Measurements from ENCODE around the gene OPN4. TPM values are rescaled to one million over a fixed set of nuclear protein-coding genes. Genes with fewer than 3 reads are reported as not detected.
"Not testable (repeated sequence)": the region's sequence is repeated elsewhere in the genome, so short reads cannot be mapped to it uniquely, and the experiment has no call there.

Gene OPN4
- total and polyA plus RNA-seq, 3 donors from 2014 or later = 0.19 TPM; not detected in 2

- Histone ChIP-seq H3K27me3 (no peaks in the 10 kb centered on the region), H3K4me1 (no peaks in the 10 kb centered on the region), H3K4me3 (no peak overlapping the region), H3K9me3 (no peaks in the 10 kb centered on the region), H3K27ac (no peak overlapping the region), H3K36me3 (ENCODE audit: low read depth, missing control alignments) (no peaks in the 10 kb centered on the region)
- intact Hi-C loops (cut with DNase I; ENCODE audit: low total_unique reads) = no loop called here
- TF ChIP-seq POLR2A (IDR thresholded peaks at IDR 0.05) (no peak), CTCF (IDR thresholded peaks at IDR 0.05) (no peak)
- WGBS, 2 donors = 83 to 89% methylated on average over 5 of the region's 5 CpGs
- DNase-seq = peak; percentile 13
Observed at GRCh38 chr10:86642499-86642898, 11.8 kb upstream of the OPN4 start.

DNA sequence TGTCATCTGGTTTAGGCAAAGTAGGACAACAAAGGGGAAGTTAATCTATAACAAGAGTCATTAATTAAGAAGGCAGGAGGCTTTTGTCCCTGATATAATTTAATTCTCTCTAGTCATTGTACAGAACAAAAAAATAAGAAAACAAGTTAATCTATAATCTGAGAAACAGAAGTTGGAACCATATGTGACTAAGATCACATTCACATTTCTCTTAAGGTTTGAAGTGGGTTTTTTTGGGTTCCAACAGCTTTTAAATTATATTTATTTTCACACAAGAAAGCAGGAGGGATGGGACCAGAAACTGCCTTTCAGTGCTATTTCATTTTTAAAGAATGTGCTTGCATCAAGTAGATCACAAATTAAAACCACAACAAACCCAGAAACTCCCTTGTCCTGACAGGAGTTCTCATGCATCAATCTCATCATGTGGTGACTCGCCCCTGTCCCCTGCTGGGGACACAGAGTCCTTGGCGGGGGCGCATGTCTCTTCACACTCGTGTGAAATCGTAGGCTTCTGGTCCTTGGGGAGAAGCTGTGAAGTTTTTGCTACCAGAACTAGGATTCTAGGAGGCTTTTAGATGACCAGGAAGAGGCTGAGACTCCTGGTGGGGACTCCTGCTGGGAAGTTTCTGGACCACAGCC, 10.1 kb upstream of the OPN4 start:
- H3K4me1 ChIP-seq = peaks cover 7% of the 10 kb centered on the region
- H3K9me3 ChIP-seq = no peaks in the 10 kb centered on the region
- intact Hi-C loops (cut with DNase I; ENCODE audit: low total_unique reads) = no loop called here
- peak; percentile 3 for DNase-seq
- no peaks in the 10 kb centered on the region for H3K27me3 ChIP-seq
- no peak overlapping the region for H3K27ac ChIP-seq
- no peak overlapping the region for H3K4me3 ChIP-seq
- no peaks in the 10 kb centered on the region for H3K36me3 ChIP-seq (ENCODE audit: low read depth, missing control alignments)
- 73 to 95% methylated on average over 5 of the region's 5 CpGs for WGBS, 2 donors
- TF ChIP-seq POLR2A (IDR thresholded peaks at IDR 0.05) (no peak), CTCF (IDR thresholded peaks at IDR 0.05) (no peak)

DNA sequence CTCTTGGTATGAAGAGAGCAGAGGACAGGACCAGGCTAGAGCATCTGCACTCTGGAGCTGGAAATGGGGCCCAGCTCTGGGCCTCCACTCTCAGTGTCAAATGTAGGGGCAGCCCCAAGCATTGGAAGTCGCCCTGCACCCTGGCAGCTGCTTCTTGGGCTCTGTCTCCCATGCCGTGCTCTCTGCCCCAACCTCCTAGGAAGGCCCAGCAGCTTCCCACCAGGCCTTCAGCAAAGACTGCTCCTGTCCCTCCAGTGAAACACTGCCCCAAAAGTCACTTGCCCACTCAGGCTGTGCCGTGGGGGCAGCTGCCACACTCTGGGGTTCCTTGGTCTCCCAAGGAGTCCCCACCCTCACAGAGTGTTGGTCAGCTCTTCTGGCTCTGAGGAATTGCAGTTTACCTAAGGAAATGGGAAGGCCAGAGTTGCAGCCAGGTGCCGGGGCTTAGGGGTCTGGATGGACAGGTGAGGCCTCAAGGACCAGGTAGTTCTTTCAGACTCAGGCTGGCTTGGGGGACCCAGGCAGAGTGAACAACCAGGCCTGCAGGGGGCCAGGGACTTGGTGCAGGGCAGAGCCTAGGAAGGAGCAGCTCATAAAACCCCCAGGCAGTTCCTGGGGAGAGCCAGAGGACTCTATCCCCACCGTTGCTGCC, 9.4 kb upstream of the OPN4 start:
- 69 to 98% methylated on average over 2 to 5 of the region's 5 CpGs for WGBS, 2 donors
- no peak for TF ChIP-seq CTCF (IDR thresholded peaks at IDR 0.05)
- intact Hi-C loops (cut with DNase I; ENCODE audit: low total_unique reads) = no loop called here
- no peaks in the 10 kb centered on the region for H3K9me3 ChIP-seq
- DNase-seq = peak; percentile 4
- no peaks in the 10 kb centered on the region for H3K36me3 ChIP-seq (ENCODE audit: low read depth, missing control alignments)
- no peaks in the 10 kb centered on the region for H3K27me3 ChIP-seq
- no peak overlapping the region for H3K4me3 ChIP-seq
- H3K27ac ChIP-seq = no peak overlapping the region
- H3K4me1 ChIP-seq = peaks cover 12% of the 10 kb centered on the region

DNA sequence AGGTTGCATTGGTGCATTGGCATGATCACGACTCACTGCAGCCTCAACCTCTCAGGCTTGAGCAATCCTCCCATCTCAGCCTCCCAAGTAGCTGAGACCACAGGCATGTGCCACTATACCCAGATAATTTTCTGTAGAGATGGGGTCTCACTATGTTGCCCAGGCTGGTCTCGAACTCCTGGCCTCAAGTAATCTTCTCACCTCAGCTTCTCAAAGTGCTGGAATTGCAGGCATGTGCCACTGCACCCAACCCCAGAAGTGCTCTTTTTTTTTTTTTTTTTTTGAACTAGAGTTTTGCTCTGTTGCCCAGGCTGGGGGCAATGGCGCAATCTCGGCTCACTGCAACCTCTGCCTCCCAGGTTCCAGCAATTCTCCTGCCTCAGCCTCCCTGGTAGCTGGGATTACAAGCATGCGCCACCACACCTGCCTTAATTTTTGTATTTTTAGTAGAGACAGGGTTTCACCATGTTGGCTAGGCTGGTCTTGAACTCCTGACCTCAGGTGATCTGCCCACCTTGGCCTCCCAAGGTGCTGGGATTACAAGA, 8.7 kb upstream of the OPN4 start:
- H3K27me3 ChIP-seq; H3K27ac ChIP-seq; H3K9me3 ChIP-seq; intact Hi-C loops (cut with DNase I; ENCODE audit: low total_unique reads); DNase-seq; H3K36me3 ChIP-seq (ENCODE audit: low read depth, missing control alignments); H3K4me3 ChIP-seq: not testable (repeated sequence)
- peaks cover 12% of the 10 kb centered on the region for H3K4me1 ChIP-seq
- whole genome bisulfite sequencing, 2 donors = 98 to 100% methylated on average over 5 of the region's 5 CpGs

GRCh38 chr10:86646532-86646931, 7.8 kb upstream of the OPN4 start:
- no peaks in the 10 kb centered on the region for H3K27me3 ChIP-seq
- H3K4me3 ChIP-seq = no peak overlapping the region
- intact Hi-C loops (cut with DNase I; ENCODE audit: low total_unique reads) = no loop called here
- H3K27ac ChIP-seq = no peak overlapping the region
- peaks cover 12% of the 10 kb centered on the region for H3K4me1 ChIP-seq
- no peak for TF ChIP-seq POLR2A (IDR thresholded peaks at IDR 0.05)
- no peak for TF ChIP-seq CTCF (IDR thresholded peaks at IDR 0.05)
- no peaks in the 10 kb centered on the region for H3K36me3 ChIP-seq (ENCODE audit: low read depth, missing control alignments)
- peak; percentile 7 for DNase-seq
- 84 to 85% methylated on average over 5 of the region's 5 CpGs for WGBS, 2 donors
- H3K9me3 ChIP-seq = no peaks in the 10 kb centered on the region

Data from testis (tissue), 3 donors.